VCaP (cell line): Measurements from ENCODE around the gene IL15.
"Not testable (repeated sequence)": the region's sequence is repeated elsewhere in the genome, so short reads cannot be mapped to it uniquely, and the experiment has no call there.

ENCODE experiments used
- H3K27ac ChIP-seq: fragments of 450-650 bp; 2 replicates; pipeline ENCODE4 v1.5.1; 2017
- TF ChIP-seq, protein P1 (sequence below): fragments of 450-650 bp; conservative IDR thresholded peaks from 2 replicates; pipeline ENCODE4 v1.5.1; 2017; ENCODE audit warnings: mild to moderate bottlenecking, moderate library complexity

IL15 gene

DNA sequence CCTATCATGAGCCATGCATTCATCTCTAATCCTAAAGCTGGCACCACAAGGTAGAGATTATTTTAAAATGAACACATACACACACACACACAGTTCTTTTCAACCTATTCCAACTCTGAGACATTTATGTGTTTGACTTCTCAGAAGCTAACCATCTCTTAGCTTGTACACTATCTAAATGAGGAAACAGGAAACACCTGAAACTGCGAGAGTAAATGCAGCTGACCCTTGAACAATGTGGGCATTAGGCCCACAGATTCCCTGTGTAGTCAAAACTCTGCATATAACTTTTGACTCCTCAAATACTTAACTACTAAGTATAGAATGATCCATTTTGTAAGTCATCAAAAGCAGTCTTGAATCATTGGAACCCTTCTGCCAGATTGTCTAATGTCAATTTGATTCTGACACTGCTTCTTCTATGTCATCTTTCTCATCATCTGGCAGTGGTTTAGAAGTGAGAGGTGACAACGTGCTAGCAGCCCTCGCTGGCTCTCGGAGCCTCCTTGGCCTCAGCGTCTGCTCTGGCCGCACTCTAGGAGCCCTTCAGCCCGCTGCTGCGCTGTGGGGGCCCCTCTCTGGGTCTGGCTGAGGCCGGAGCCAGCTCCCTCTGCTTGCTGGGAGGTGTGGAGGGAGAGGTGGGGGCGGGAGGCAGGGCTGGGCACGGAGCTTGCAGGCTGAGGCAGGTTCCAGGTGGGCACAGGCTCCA is 21.4 kb upstream of the IL15 start:
- H3K27ac ChIP-seq: no peak overlapping the region
- TF ChIP-seq, protein P1, sequence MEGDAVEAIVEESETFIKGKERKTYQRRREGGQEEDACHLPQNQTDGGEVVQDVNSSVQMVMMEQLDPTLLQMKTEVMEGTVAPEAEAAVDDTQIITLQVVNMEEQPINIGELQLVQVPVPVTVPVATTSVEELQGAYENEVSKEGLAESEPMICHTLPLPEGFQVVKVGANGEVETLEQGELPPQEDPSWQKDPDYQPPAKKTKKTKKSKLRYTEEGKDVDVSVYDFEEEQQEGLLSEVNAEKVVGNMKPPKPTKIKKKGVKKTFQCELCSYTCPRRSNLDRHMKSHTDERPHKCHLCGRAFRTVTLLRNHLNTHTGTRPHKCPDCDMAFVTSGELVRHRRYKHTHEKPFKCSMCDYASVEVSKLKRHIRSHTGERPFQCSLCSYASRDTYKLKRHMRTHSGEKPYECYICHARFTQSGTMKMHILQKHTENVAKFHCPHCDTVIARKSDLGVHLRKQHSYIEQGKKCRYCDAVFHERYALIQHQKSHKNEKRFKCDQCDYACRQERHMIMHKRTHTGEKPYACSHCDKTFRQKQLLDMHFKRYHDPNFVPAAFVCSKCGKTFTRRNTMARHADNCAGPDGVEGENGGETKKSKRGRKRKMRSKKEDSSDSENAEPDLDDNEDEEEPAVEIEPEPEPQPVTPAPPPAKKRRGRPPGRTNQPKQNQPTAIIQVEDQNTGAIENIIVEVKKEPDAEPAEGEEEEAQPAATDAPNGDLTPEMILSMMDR: no peak

DNA sequence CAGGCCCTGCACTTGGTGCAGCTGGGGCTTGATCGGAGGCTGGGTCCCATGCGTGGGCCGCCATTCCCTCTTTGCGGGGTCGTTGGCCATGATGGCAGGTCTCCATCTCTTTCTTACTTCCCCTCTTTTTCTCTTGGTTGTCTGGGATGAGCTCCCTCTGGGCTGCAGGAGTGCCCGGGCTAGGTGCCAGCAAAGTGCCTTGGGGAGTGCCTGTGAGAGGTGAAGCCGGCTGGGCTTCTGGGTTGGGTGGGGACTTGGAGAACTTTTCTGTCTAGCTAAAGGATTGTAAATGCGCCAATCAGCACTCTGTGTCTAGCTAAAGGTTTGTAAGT is 20.8 kb upstream of the IL15 start:
- not testable (repeated sequence) for H3K27ac ChIP-seq

DNA sequence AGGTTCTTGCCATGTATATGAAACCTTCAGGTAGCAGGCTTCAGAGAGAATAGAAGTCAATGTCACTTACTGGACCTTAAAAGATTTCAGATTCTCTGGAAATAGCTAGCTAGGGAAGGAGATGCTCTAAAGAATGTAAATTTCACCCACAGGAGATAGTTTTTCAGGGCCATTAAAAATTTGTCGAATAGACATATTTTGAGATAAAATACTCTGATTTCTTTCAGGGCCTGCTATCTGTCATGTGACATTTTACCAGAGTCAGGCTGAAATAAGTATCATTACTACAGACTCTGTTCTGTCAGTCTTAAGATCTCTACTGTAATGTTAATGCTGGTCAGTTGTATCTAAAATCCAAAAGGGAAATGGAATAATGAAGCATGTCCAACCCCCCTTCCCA is 15.7 kb upstream of the IL15 start:
- no peak overlapping the region for H3K27ac ChIP-seq
- TF ChIP-seq, protein P1: no peak

DNA sequence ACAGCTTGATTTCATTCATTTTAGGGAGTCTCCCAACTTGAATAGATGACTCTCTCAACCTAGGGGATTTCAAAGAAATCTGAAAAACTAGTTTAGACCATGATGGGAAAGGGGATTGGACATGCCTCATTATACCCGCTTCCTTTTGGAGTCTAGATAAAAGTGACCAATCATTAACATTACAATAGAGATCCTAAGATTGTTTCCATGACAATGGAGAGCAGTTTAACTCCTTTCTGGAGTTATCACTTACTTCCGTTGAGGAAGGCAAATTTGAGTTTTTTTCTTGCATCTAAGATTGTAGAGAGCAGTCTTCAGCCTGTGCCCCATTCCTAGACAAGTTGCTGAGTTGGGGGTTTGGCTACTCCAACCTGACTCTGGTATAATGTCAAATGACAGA is 11.4 kb upstream of the IL15 start:
- H3K27ac ChIP-seq: no peak overlapping the region
- TF ChIP-seq, protein P1: no peak

DNA sequence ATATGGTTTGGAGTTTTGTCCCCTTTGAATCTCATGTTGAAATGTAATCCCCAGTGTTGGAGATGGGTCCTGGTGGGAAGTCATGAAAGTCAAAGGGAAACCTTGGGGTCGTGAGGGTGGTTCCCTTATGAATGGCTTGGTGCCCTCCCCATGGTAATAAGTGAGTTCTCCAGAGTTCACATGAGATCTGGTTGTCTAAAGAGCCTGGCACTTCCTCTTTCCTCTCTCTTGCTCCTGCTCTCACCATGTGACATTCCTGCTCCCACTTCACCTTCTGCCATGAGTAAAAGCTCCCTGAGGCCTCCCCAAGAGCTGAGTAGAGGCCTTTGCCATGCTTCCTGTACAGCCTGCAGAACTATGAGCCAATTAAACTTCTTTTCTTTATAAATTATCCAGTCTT is 5.5 kb upstream of the IL15 start:
- no peak overlapping the region for H3K27ac ChIP-seq
- TF ChIP-seq, protein P1: no peak

DNA sequence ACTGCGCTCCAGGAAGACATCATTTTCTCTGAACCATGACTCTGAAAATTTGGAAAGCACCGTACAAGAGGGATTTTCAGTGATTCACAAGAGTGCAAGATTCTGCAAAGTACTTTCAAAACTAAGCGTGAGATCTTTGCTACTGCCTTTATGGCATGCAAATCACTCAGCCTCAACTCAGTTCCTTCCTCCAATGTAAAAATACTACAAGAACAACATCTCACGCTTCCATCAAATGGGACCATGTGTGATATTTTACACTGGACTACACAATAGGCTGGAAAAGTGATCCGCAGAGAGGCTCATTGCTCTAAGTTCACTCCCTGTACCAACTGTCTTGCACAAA is 674 bp upstream of the IL15 start:
- TF ChIP-seq, protein P1: no peak
- H3K27ac ChIP-seq: peak overlapping the region; percentile 51; the same call in 1 of the 2 replicates

DNA sequence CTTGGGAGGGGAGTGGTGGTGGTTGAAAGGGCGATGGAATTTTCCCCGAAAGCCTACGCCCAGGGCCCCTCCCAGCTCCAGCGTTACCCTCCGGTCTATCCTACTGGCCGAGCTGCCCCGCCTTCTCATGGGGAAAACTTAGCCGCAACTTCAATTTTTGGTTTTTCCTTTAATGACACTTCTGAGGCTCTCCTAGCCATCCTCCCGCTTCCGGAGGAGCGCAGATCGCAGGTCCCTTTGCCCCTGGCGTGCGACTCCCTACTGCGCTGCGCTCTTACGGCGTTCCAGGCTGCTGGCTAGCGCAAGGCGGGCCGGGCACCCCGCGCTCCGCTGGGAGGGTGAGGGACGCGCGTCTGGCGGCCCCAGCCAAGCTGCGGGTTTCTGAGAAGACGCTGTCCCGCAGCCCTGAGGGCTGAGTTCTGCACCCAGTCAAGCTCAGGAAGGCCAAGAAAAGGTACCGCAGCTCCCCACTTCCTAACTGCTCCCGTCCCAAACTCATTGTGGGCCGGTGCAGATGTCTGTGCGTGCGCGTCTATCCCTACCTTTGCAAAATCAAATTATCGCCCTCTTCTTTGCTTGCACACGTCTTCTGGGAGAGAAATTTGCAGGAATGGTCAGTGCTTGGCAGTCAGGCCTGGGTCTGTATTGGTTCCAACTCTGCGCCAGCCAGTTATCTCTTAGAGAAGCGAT is 533 bp downstream of the IL15 start:
- TF ChIP-seq, protein P1: no peak
- H3K27ac ChIP-seq: peak overlapping the region; percentile 51; the same call in 1 of the 2 replicates

DNA sequence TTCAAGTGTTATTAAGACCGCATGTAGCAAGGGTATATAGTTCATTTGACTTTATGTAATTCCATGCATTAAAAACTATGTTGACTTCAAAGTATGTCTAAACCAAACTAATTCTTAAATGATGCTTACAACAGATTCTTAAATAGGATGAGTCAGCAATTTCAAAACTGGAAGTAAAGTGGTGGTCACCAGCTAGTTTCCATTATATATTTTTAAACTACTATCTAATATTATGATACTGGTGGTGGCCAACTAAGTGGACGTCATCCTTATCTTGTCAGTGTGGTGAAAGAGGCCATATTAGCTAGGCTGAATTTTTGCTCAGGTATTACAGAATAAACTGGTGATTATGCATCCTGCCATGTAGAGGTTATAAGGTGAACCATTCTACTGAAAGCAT is 1.2 kb downstream of the IL15 start:
- H3K27ac ChIP-seq: no peak overlapping the region
- TF ChIP-seq, protein P1: no peak
